WTC11 (cell line): ENCODE results near the gene IKBKE.

Source experiments
- ATF3 ChIP-seq: sonication (generic); formaldehyde crosslinking; conservative IDR thresholded peaks from 2 replicates; pipeline ENCODE4 v1.8.1; 2022; ENCODE audit warnings: mild to moderate bottlenecking, missing genetic modification reagents
- CTCF ChIP-seq: fragments of 200-600 bp; IDR thresholded peaks from 2 replicates; pipeline ENCODE4 v1.8.0; 2022; ENCODE audit warnings: antibody characterized with exemption
- E2F5 ChIP-seq: sonication (generic); formaldehyde crosslinking; IDR thresholded peaks from 2 replicates; pipeline ENCODE4 v1.8.1; 2022; ENCODE audit warnings: mild to moderate bottlenecking, moderate library complexity, missing genetic modification reagents
- NR2C2 ChIP-seq: sonication (generic); formaldehyde crosslinking; IDR thresholded peaks from 2 replicates; pipeline ENCODE4 v1.8.0; 2022; ENCODE audit warnings: mild to moderate bottlenecking, missing genetic modification reagents
- TCF7 ChIP-seq: sonication (generic); formaldehyde crosslinking; IDR thresholded peaks from 2 replicates; pipeline ENCODE4 v1.8.0; 2022; ENCODE audit warnings: mild to moderate bottlenecking, low read depth, missing genetic modification reagents, moderate library complexity

DNA sequence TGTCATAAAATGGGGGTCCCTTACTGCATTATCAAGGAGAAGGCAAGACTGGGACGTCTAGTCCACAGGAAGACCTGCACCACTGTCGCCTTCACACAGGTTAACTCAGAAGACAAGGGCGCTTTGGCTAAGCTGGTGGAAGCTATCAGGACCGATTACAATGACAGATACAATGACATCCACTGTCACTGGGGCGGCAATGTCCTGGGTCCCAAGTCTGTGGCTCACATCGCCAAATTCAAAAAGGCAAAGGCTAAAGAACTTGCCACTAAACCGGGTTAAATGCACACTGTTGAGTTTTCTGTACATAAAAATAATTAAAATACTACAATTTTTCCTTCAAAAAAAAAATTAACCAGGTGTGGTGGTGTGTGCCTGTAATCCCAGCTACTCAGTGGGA, 59.1 kb downstream of the IKBKE start:
- no peak for TF ChIP-seq TCF7 (CRISPR knock-in tag)
- TF ChIP-seq CTCF = no peak
- no peak for TF ChIP-seq NR2C2
- TF ChIP-seq E2F5 = no peak
- no peak for TF ChIP-seq ATF3 (CRISPR knock-in tag)
